HepG2 (cell line): ENCODE data around the gene SYVN1. TPM values are rescaled to one million over a fixed set of nuclear protein-coding genes. Genes with fewer than 3 reads are reported as not detected.

ENCODE experiments used
- E2F2 ChIP-seq: sonication (generic); formaldehyde crosslinking; IDR thresholded peaks from 2 replicates; pipeline ENCODE4 v1.4.0; 2020; ENCODE audit warnings: missing genetic modification reagents, borderline replicate concordance
- E2F5 ChIP-seq: sonication (generic); formaldehyde crosslinking; conservative IDR thresholded peaks from 2 replicates; pipeline ENCODE4 v1.4.0; 2020; ENCODE audit warnings: missing genetic modification reagents
- FIP1L1 ChIP-seq: fragments of 200-400 bp; formaldehyde crosslinking; IDR thresholded peaks from 2 replicates; pipeline ENCODE4 v1.6.1; 2018; ENCODE audit warnings: low read depth, mild to moderate bottlenecking, low read length, moderate library complexity, borderline replicate concordance; ENCODE audit not compliant: insufficient read depth
- HDAC2 ChIP-seq: sonication (generic); formaldehyde crosslinking; IDR thresholded peaks from 2 replicates; pipeline ENCODE4 v1.4.0; 2020; ENCODE audit warnings: missing genetic modification reagents
- HMGXB4 ChIP-seq, 2 experiments: sonication (generic) in 1 of 2; formaldehyde crosslinking in 1 of 2; IDR thresholded peaks; 2 replicates each; pipeline versions ENCODE4 v1.4.0 to v1.6.1; 2018 to 2020; ENCODE audit warnings: missing genetic modification reagents in 2 of 2, borderline replicate concordance in 1 of 2, low read depth in 1 of 2, mild to moderate bottlenecking in 1 of 2, missing biosample characterization in 1 of 2
- HNRNPK ChIP-seq: fragments of 200-400 bp; formaldehyde crosslinking; IDR thresholded peaks from 2 replicates; pipeline ENCODE4 v1.6.1; 2018; ENCODE audit warnings: low read length, low read depth, moderate library complexity, mild to moderate bottlenecking; ENCODE audit not compliant: poor library complexity, severe bottlenecking
- IRX3 ChIP-seq: sonication (generic); formaldehyde crosslinking; IDR thresholded peaks from 2 replicates; pipeline ENCODE4 v1.8.1; 2023; ENCODE audit warnings: mild to moderate bottlenecking, low read depth, missing genetic modification reagents, borderline replicate concordance
- MIER3 ChIP-seq: IDR thresholded peaks from 2 replicates; pipeline ENCODE4 v1.6.1; 2016; ENCODE audit warnings: missing compliant biosample characterization, borderline replicate concordance
- MNT ChIP-seq: fragments of 450-650 bp; IDR thresholded peaks from 2 replicates; pipeline ENCODE4 v1.6.1; 2016
- SAFB2 ChIP-seq: sonication (generic); formaldehyde crosslinking; IDR thresholded peaks from 2 replicates; pipeline ENCODE4 v1.5.1; 2020; ENCODE audit warnings: missing genetic modification reagents, low read depth, mild to moderate bottlenecking, borderline replicate concordance
- SALL1 ChIP-seq: sonication (generic); formaldehyde crosslinking; IDR thresholded peaks from 2 replicates; pipeline ENCODE4 v1.8.0; 2022; ENCODE audit warnings: mild to moderate bottlenecking, missing genetic modification reagents
- SMYD3 ChIP-seq: sonication (generic); formaldehyde crosslinking; IDR thresholded peaks from 2 replicates; pipeline ENCODE4 v1.8.1; 2023; ENCODE audit warnings: mild to moderate bottlenecking, missing genetic modification reagents
- SOX6 ChIP-seq, 2 experiments: fragments of 450-650 bp in 1 of 2; sonication (generic) in 1 of 2; formaldehyde crosslinking in 1 of 2; IDR thresholded peaks; 2 replicates each; pipeline versions ENCODE4 v1.4.0 to v1.6.1; 2017 to 2020; ENCODE audit warnings: antibody characterized with exemption in 1 of 2, mild to moderate bottlenecking in 1 of 2, missing genetic modification reagents in 1 of 2
- TAF15 ChIP-seq: fragments of 200-400 bp; formaldehyde crosslinking; IDR thresholded peaks from one replicate; pipeline ENCODE4 v1.6.1; 2018; ENCODE audit warnings: mild to moderate bottlenecking, low read depth, low read length; ENCODE audit not compliant: poor library complexity, severe bottlenecking
- ZNF143 ChIP-seq: sonication (generic); formaldehyde crosslinking; IDR thresholded peaks from 2 replicates; pipeline ENCODE4 v1.4.0; 2020; ENCODE audit warnings: missing genetic modification reagents
- ZNF205 ChIP-seq: IDR thresholded peaks from 2 replicates; pipeline ENCODE4 v1.6.1; 2018; ENCODE audit warnings: missing biosample characterization, missing genetic modification reagents
- ZNF337 ChIP-seq: sonication (generic); formaldehyde crosslinking; IDR thresholded peaks from 2 replicates; pipeline ENCODE4 v1.5.1; 2020; ENCODE audit warnings: missing genetic modification reagents, low read depth, mild to moderate bottlenecking, borderline replicate concordance
- polyA plus RNA-seq, 8 experiments: library from polyadenylated mRNA; depleted of rRNA in 3 of 8; stranded (reverse) in 7 of 8; unstranded in 1 of 8; fragments of >200 nt; fragmentation: Illumina TruSeq in 4 of 8; extraction: Trizol in 4 of 8; gene quantifications; 2 replicates each; pipeline versions ENCODE4 v1.2.1 to v1.2.3, GENCODE V29; 2011 to 2016; ENCODE audit warnings: low read depth in 4 of 8, missing spikeins in 1 of 8, mixed read lengths in 1 of 8; ENCODE audit not compliant: insufficient read depth in 1 of 8
- total RNA-seq, 5 experiments: library from RNA; depleted of rRNA; stranded (reverse); fragments of >200 nt; fragmentation: Illumina TruSeq; extraction: Trizol; gene quantifications; 2 replicates each; pipeline ENCODE4 v1.2.3, GENCODE V29; 2016; ENCODE audit warnings: low read depth in 1 of 5
- TF ChIP-seq, protein P1 (sequence below), 2 experiments: sonication (generic) in 1 of 2; formaldehyde crosslinking in 1 of 2; IDR thresholded peaks; 2 replicates each; pipeline versions ENCODE4 v1.5.1 to v1.6.1; 2011 to 2020; ENCODE audit warnings: borderline replicate concordance in 1 of 2, low read depth in 1 of 2, low read length in 1 of 2, mild to moderate bottlenecking in 1 of 2, missing genetic modification reagents in 1 of 2, moderate library complexity in 1 of 2

SYVN1 gene
- total and polyA plus RNA-seq, 2 of the 13 experiments (the other 11 are each of a cell fraction or from before 2014, with no cell fraction given), result 10.3 to 22.5 TPM

GRCh38 chr11:65117206-65118096 is 16.9 kb downstream of the SYVN1 start, which contains the start of gene ZNHIT2 (continued):
- TF ChIP-seq IRX3 (CRISPR knock-in tag) (0 out of 2 replicates have a peak, but pooled peaks have one; percentile 73), SAFB2 (CRISPR knock-in tag) (no peak; the same call in none of the 2 replicates), HNRNPK (peak; percentile 55), ZNF337 (CRISPR knock-in tag) (no peak), TAF15 (peak; percentile 31), HDAC2 (peak; percentile 62; the same call in 1 of the 2 replicates), HMGXB4 (CRISPR knock-in tag; IDR thresholded peaks at IDR 0.05; ENCODE audit: borderline replicate concordance in 1 of 2, low read depth in 1 of 2) (peak; percentile 54 to 92), ZNF143 (CRISPR knock-in tag) (no peak), E2F5 (CRISPR knock-in tag) (no peak; the same call in 1 of the 2 replicates), SALL1 (CRISPR knock-in tag) (peak; percentile 88), ZNF205 (CRISPR knock-in tag) (peak; percentile 20; the same call in 1 of the 2 replicates), MIER3 (CRISPR knock-in tag) (peak; percentile 78; the same call in 1 of the 2 replicates), E2F2 (CRISPR knock-in tag) (no peak), FIP1L1 (0 out of 2 replicates have a peak, but pooled peaks have one; percentile 22), SMYD3 (CRISPR knock-in tag) (no peak), SOX6 (IDR thresholded peaks at IDR 0.05) (no peak), SOX6 (CRISPR knock-in tag; IDR thresholded peaks at IDR 0.05) (peak; percentile 64), MNT (peak; percentile 84)
- TF ChIP-seq, protein P1, sequence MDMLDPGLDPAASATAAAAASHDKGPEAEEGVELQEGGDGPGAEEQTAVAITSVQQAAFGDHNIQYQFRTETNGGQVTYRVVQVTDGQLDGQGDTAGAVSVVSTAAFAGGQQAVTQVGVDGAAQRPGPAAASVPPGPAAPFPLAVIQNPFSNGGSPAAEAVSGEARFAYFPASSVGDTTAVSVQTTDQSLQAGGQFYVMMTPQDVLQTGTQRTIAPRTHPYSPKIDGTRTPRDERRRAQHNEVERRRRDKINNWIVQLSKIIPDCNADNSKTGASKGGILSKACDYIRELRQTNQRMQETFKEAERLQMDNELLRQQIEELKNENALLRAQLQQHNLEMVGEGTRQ (IDR thresholded peaks at IDR 0.05; ENCODE audit: low read depth, low read length), result no peak
- TF ChIP-seq, protein P1 (CRISPR knock-in tag; IDR thresholded peaks at IDR 0.05; ENCODE audit: borderline replicate concordance), result peak; percentile 70; the same call in 1 of the 2 replicates
